HG03175 (cell line): Measurements from ENCODE around the gene RTP2.

Experiments used
- ATAC-seq: cut with Tn5 transposase; IDR thresholded peaks from one replicate; pipeline ENCODE4 v1.9.1; 2021; ENCODE audit warnings: mild to moderate bottlenecking, moderate library complexity; ENCODE audit not compliant: unreplicated experiment

RTP2 gene, protein sequence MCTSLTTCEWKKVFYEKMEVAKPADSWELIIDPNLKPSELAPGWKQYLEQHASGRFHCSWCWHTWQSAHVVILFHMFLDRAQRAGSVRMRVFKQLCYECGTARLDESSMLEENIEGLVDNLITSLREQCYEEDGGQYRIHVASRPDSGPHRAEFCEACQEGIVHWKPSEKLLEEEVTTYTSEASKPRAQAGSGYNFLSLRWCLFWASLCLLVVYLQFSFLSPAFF

GRCh38 chr3:187702507-187703033 is at the start of gene RTP2:
Gene RTP2, minus strand, starts transcription at chr3:187702557. Its CDS starts 429 bp downstream, at chr3:187702128.
- ATAC-seq, result no peak

- ATAC-seq, result no peak
Measured at GRCh38 chr3:187750513-187751123, 48.3 kb upstream of the RTP2 start.

DNA sequence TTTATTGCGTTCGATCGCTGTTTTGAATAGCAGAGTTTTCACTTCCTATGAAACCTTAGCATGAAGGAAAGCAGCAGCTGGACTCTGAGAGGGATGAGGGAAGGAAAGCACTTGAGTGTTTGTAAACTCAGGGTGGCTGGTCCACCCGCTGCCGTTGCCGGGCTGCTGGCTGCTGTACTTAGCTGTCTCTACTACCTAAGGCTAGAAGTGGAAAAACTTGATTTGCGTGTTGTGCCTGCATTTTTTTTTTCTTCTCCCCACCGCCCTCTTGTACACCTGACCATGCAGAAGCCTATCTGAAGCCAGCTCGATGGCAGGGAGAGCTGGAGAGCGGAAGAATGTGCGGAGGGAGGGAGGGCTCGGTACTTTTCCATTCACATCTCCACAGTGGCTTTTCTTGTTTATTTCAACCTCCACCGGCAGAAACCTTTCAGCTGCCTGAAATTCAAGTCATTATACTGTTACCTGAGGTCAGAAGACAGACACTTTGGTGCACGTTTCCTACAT is 47.7 kb upstream of the RTP2 start:
- ATAC-seq, result no peak

GRCh38 chr3:187748050-187748481 is 45.7 kb upstream of the RTP2 start:
- peak; percentile 40 for ATAC-seq

GRCh38 chr3:187747506-187747905 is 45.1 kb upstream of the RTP2 start:
- no peak for ATAC-seq

- no peak for ATAC-seq
Measured at GRCh38 chr3:187746442-187747281, 44.3 kb upstream of the RTP2 start.

DNA sequence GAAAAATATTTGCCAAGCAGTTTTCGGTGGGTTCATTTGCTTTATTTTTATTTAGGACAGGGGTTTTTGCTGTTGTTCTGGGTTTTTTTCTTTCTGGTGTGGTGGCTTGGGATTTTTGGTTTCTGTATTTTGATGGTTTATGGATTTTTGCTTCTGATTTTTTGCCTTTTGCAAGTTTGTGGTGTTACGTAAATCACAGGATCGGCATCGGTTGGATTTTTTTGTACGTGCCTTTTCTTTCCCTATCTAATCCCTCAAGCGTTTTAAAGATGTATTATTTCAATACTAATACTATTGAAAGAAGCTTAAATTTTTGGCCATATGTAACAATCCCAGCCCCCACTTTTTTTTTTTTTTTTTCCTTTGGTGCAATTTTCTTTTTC is 43.7 kb upstream of the RTP2 start:
- no peak for ATAC-seq

DNA sequence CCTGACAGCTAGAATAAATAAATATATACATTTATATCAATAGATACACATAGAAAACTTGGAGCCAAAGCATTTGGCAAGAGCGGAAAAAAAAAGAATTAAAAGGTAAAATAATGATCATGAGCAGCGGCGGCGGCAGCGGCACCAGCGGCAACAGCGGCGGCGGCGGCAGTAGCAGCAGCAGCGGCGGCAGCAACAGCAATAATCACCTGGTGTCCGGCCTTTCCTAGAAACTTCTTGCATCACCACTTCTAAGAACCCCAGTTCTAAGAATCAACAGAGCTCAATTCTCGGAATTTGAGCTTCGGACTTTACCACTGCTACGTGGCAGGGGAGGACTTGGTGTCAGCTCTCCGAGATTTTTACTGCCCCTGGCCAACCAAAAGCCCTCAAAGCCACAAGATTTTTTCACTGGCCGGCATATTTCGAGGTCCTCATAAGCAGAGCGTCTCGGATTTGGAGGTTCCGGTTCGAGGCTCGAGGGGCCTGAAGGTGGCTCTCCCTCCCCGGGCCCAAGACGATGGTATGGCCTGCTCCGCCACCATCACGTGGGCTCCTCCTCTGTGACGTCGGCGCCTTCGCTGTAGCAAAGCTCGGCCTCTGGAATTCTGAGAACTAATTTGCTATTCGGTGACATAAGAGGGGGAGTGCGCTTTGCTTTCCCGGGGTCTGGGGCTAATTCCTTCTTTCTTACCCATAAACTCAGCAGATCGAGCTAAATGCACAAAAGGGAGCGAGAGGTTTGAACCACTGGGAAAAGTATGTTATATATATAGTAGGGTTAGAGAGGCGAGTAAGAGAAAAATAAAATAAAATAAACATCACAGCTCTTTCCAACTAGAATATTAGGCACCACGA is 43.1 kb upstream of the RTP2 start, which contains the start of gene BCL6:
TSS of gene BCL6 (minus strand) at position 268 of the 858 bp plus-strand sequence. CDS start 11,775 bp downstream, outside the sequence.
- ATAC-seq, result peak; percentile 70

- ATAC-seq, result no peak
Measured at GRCh38 chr3:187744169-187745151, 42.1 kb upstream of the RTP2 start.

DNA sequence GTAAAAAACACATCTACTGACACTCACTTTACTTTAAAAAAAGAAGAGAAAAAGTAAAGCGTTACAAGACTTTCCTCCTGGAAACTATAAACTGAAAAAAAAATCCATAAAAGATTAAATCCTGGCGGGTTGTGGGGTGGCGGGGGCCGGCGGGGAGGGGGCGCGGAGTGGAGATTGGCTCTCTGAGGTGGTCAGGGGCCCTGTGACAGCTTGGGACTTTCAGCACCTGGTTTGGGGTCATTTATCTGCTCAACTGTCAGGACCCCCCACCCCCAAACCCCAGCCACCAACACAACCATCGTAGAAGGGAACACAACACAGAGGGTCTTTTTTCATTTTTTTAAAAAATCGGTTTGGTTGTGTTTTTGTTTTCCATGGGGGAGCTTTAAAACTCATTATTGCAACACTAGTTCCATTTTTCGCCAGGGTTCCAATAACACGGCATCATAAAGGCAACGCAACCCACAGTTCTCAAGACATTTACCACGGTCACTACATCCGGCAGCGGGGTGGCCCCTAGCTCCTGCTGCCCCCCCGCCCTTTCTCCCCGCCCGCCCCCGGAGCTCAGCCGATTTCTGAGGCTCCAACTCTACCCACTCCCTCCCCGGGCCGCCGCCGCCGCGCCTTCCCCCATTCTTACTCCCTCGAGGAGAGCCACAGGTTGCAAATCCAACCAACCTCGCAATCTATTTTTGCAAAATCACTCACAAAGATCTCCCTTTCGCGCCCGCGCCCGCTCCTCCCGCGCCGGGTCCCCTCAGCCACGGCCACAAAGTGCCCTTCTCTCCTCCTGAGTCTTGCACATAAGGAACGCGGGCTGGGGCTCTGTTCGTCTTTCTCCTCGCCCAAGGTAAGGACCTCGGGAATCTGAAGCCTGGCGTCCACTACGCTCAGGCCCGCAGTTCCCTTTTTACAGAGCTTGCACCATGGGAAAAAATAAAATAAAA is 41.1 kb upstream of the RTP2 start:
- no peak for ATAC-seq

- ATAC-seq, result no peak
Measured at GRCh38 chr3:187742351-187743171, 40.2 kb upstream of the RTP2 start.

GRCh38 chr3:187741403-187742350 is 39.3 kb upstream of the RTP2 start:
- no peak for ATAC-seq

GRCh38 chr3:187740421-187741399 is 38.4 kb upstream of the RTP2 start:
- no peak for ATAC-seq

GRCh38 chr3:187739561-187740332 is 37.4 kb upstream of the RTP2 start:
- ATAC-seq, result no peak
